CD4-positive, alpha-beta T cell (primary cell): ENCODE data around the gene CPNE7. TPM values are rescaled to one million over a fixed set of nuclear protein-coding genes. Genes with fewer than 3 reads are reported as not detected.

Experiments used
- ATAC-seq: fragments of 200-7000 bp; cut with Tn5 transposase; one replicate; pipeline ENCODE4 v1.10.0; 2022; ENCODE audit warnings: mild to moderate bottlenecking; ENCODE audit not compliant: poor library complexity
- CTCF ChIA-PET: fragments of 350-600 bp; sonication (Branson Sonifier 250); formaldehyde crosslinking; loops from one replicate; lab custom pipeline; 2021; ENCODE audit warnings: antibody characterized with exemption, inconsistent platforms; lab: Charles Lee
- POLR2A ChIA-PET: fragments of 350-600 bp; sonication (Branson Sonifier 250); formaldehyde crosslinking; loops from one replicate; lab custom pipeline; 2021; ENCODE audit warnings: antibody characterized with exemption, inconsistent platforms; lab: Charles Lee
- DNase-seq, 14 experiments: peaks; one replicate each; pipeline ENCODE4 v3.0.0-alpha.2; 2013 to 2020; ENCODE audit warnings: mixed read lengths in 2 of 14
- H3K27ac ChIP-seq, 2 donors: one replicate each; pipeline versions ENCODE4 v1.5.1 to v1.7.0; 2013; ENCODE audit warnings: low read length in 2 of 2, low read depth in 1 of 2, mild to moderate bottlenecking in 1 of 2
- H3K27me3 ChIP-seq, 2 experiments: 1 replicate in 1 of 2; 2 replicates in 1 of 2; pipeline versions ENCODE4 v1.6.1 to v1.7.0; 2013; ENCODE audit warnings: low read length in 2 of 2, control low read depth in 1 of 2, mild to moderate bottlenecking in 1 of 2, moderate library complexity in 1 of 2; ENCODE audit not compliant: insufficient read depth in 2 of 2, control insufficient read depth in 1 of 2
- H3K36me3 ChIP-seq: one replicate; pipeline ENCODE4 v1.6.1; 2013; ENCODE audit warnings: low read length, control low read depth; ENCODE audit not compliant: insufficient read depth
- H3K4me1 ChIP-seq: one replicate; pipeline ENCODE4 v1.6.1; 2013; ENCODE audit warnings: low read length, control low read depth; ENCODE audit not compliant: insufficient read depth
- H3K4me3 ChIP-seq: one replicate; pipeline ENCODE4 v1.5.1; 2013; ENCODE audit warnings: mild to moderate bottlenecking, low read length, moderate library complexity
- H3K9me3 ChIP-seq, 2 experiments: 1 replicate in 1 of 2; 2 replicates in 1 of 2; pipeline versions ENCODE4 v1.6.1 to v1.7.0; 2013; ENCODE audit warnings: low read length in 2 of 2, mild to moderate bottlenecking in 2 of 2, control low read depth in 1 of 2, moderate library complexity in 1 of 2; ENCODE audit not compliant: control insufficient read depth in 1 of 2, insufficient read depth in 1 of 2
- H3K27ac Mint-ChIP-seq: one replicate; pipeline ENCODE4 v1.8.0; 2020; ENCODE audit warnings: mixed read lengths
- H3K27me3 Mint-ChIP-seq: one replicate; pipeline ENCODE4 v1.8.0; 2021; ENCODE audit warnings: mixed read lengths
- H3K36me3 Mint-ChIP-seq: one replicate; pipeline ENCODE4 v1.8.0; 2021; ENCODE audit warnings: low read depth, mixed read lengths
- H3K4me1 Mint-ChIP-seq: one replicate; pipeline ENCODE4 v1.8.0; 2021; ENCODE audit warnings: low read depth, mixed read lengths
- H3K4me3 Mint-ChIP-seq: one replicate; pipeline ENCODE4 v1.8.0; 2020; ENCODE audit warnings: mild to moderate bottlenecking, mixed read lengths
- H3K9me3 Mint-ChIP-seq: one replicate; pipeline ENCODE4 v1.8.0; 2020; ENCODE audit warnings: mixed read lengths
- CTCF ChIP-seq: fragments of 200-600 bp; IDR thresholded peaks from one replicate; pipeline ENCODE4 v1.8.0; 2022; ENCODE audit warnings: antibody characterized with exemption, mild to moderate bottlenecking
- intact Hi-C, 2 experiments: fragments of 100-400 bp; cut with DNase I in 1 of 2; cut with micrococcal nuclease in 1 of 2; formaldehyde crosslinking; loops; one replicate each; pipeline versions ENCODE4 v1.15.1 to v1.9.0; 2023 to 2025; cut with DNase I, micrococcal nuclease
- total RNA-seq, 174 experiments: library from RNA in 2 of 174; stranded (reverse) in 2 of 174; gene quantifications; one replicate each; pipeline ENCODE4 v1.2.3 and lab custom pipeline; 2021 to 2026

The CPNE7 gene
- total RNA-seq, 2 experiments from 2014 or later = 1.0 to 1.3 TPM

- peaks cover 0 to 5% of the 10 kb centered on the region in 2 experiments for H3K9me3 ChIP-seq
- ChIA-PET CTCF (no interaction called here), POLR2A (interaction anchor here (0.9 to 1.2 kb wide), 2 partner anchors 76 to 318 kb away, joined by 3 read pairs; no protein-coding TSS in a partner anchor)
- H3K4me3 ChIP-seq = peak overlapping the region; percentile 36
- peaks cover 54% of the 10 kb centered on the region for H3K4me1 ChIP-seq
- H3K36me3 Mint-ChIP-seq = peaks cover 51% of the 10 kb centered on the region
- DNase-seq (peak in 9 of 14 experiments; percentile 24 to 70 (median 45)), ATAC-seq (peak; percentile 57)
- peak overlapping the region; percentile 79 for H3K4me3 Mint-ChIP-seq
- H3K36me3 ChIP-seq = peaks cover 39% of the 10 kb centered on the region
- H3K27me3 Mint-ChIP-seq = no peaks in the 10 kb centered on the region
- TF ChIP-seq CTCF = peak; percentile 25
- H3K27ac ChIP-seq = no peak overlapping the region
- H3K9me3 Mint-ChIP-seq = no peaks in the 10 kb centered on the region
- intact Hi-C loops = no loop called here
- H3K27me3 ChIP-seq = peaks cover 0 to 3% of the 10 kb centered on the region in 2 experiments
- peak overlapping the region; percentile 82 for H3K27ac Mint-ChIP-seq
- H3K4me1 Mint-ChIP-seq = peaks cover 52% of the 10 kb centered on the region
These were observed 9.8 kb upstream of the CPNE7 start for GRCh38 chr16:89565506-89566372.

GRCh38 chr16:89567656-89568594 is 7.6 kb upstream of the CPNE7 start:
- peaks cover 0 to 2% of the 10 kb centered on the region in 2 experiments for H3K9me3 ChIP-seq
- peak in 1 of 14 experiments; percentile 17 for DNase-seq
- peaks cover 0 to under 1% of the 10 kb centered on the region in 2 experiments for H3K27me3 ChIP-seq
- Mint-ChIP-seq H3K27ac (no peak overlapping the region), H3K27me3 (peaks cover 5% of the 10 kb centered on the region), H3K4me3 (no peak overlapping the region), H3K4me1 (peaks cover 51% of the 10 kb centered on the region), H3K9me3 (no peaks in the 10 kb centered on the region), H3K36me3 (peaks cover 32% of the 10 kb centered on the region)
- intact Hi-C loops = no loop called here
- no peak overlapping the region for H3K27ac ChIP-seq
- peaks cover 22% of the 10 kb centered on the region for H3K36me3 ChIP-seq
- no peak for TF ChIP-seq CTCF
- H3K4me1 ChIP-seq = peaks cover 46% of the 10 kb centered on the region
- ChIA-PET POLR2A (no interaction called here), CTCF (no interaction called here)
- H3K4me3 ChIP-seq = no peak overlapping the region
- ATAC-seq = no peak
